Psoas muscle (tissue), 8 donors: ENCODE results near the gene TSHZ2. TPM values are rescaled to one million over a fixed set of nuclear protein-coding genes. Genes with fewer than 3 reads are reported as not detected.

Experiments used
- ATAC-seq, 4 donors: fragments of 200-7000 bp; cut with Tn5 transposase; one replicate each; pipeline ENCODE4 v1.9.1; 2020; ENCODE audit warnings: moderate library complexity in 3 of 4, mild to moderate bottlenecking in 2 of 4
- DNase-seq, 2 donors: peaks; one replicate each; pipeline ENCODE4 v3.0.0-alpha.2; 2020
- H3K27ac ChIP-seq: fragments of 200-600 bp; one replicate; pipeline ENCODE4 v1.8.0; 2022
- H3K27me3 ChIP-seq, 3 donors: fragments of 200-600 bp in 1 of 3; one replicate each; pipeline versions ENCODE4 v1.6.1 to v1.8.0; 2013 to 2022; ENCODE audit warnings: low read length in 2 of 3, mild to moderate bottlenecking in 2 of 3, moderate library complexity in 1 of 3; ENCODE audit not compliant: insufficient read depth in 3 of 3
- H3K36me3 ChIP-seq, 2 donors: fragments of 200-600 bp in 1 of 2; one replicate each; pipeline versions ENCODE4 v1.6.1 to v1.8.0; 2013 to 2022; ENCODE audit warnings: low read depth in 1 of 2, mild to moderate bottlenecking in 1 of 2, moderate library complexity in 1 of 2; ENCODE audit not compliant: insufficient read depth in 1 of 2
- H3K4me1 ChIP-seq: fragments of 200-600 bp; one replicate; pipeline ENCODE4 v1.8.0; 2022
- H3K4me3 ChIP-seq: fragments of 200-600 bp; one replicate; pipeline ENCODE4 v1.8.0; 2022; ENCODE audit warnings: mild to moderate bottlenecking
- H3K9me3 ChIP-seq: fragments of 200-600 bp; one replicate; pipeline ENCODE4 v1.8.0; 2022
- CTCF ChIP-seq: fragments of 200-600 bp; IDR thresholded peaks from one replicate; pipeline ENCODE4 v1.8.0; 2022; ENCODE audit warnings: antibody characterized with exemption
- WGBS, 3 donors: extraction: QIAGEN DNeasy Blood & Tissue Kit; methylation state at CpG; one replicate each; pipeline versions ENCODE4 v1.1.6 to v1.1.7; 2013; 5-methylcytosine and 5-hydroxymethylcytosine counted together
- intact Hi-C, 2 donors: fragments of 100-400 bp; cut with DNase I; formaldehyde crosslinking; loops; one replicate each; pipeline versions ENCODE4 v1.11.0 to v1.14.2; 2022
- polyA plus RNA-seq, 3 donors: library from polyadenylated mRNA; stranded (reverse); fragments of 200-250 nt; gene quantifications; one replicate each; pipeline ENCODE4 v1.2.3, GENCODE V29; 2013
- total RNA-seq, 4 donors: library from RNA; stranded (reverse); fragmentation: NEBNext Ultra II Directional in 2 of 4; extraction: Animal tissue kit (Norgen Biotek cat#: 25700) in 2 of 4; gene quantifications; one replicate each; pipeline versions ENCODE4 v1.2.1 to v1.2.4, GENCODE V29; 2021 to 2023
- donor health status: healthy with polysubstance abuse.
- donor health status: DM: no; HTN: no; CAD: no; lungs with moderate emphysema.
- donor health status: Bipolar disorder and iron deficiency.
- donor health status: healthy.
- donor health status: DM: yes; HTN: yes; CAD: no.
- donor health status: DM: no; HTN: no; CAD: no.
- donor health status: DM: no; HTN: no; CAD: no.
- donor health status: DM: yes; HTN: yes; CAD: no.

TSHZ2 gene
- total and polyA plus RNA-seq, 7 donors = 0.39 to 7.5 (median 1.9) TPM

- Histone ChIP-seq H3K27me3 (no peaks in the 10 kb centered on the region), H3K27ac (no peak overlapping the region), H3K4me3 (no peak overlapping the region), H3K4me1 (no peaks in the 10 kb centered on the region), H3K36me3 (no peaks in the 10 kb centered on the region), H3K9me3 (no peaks in the 10 kb centered on the region)
- ATAC-seq = peak in 1 of 4 donors; percentile 30
- no peak for TF ChIP-seq CTCF
- 43 to 53% (median 46%) methylated on average over 10 of the region's 10 CpGs for WGBS, 3 donors
- intact Hi-C loops = no loop called here
- no peak for DNase-seq
Observed at GRCh38 chr20:53003420-53004154, 31.4 kb downstream of the TSHZ2 start.

- no peak for TF ChIP-seq CTCF
- intact Hi-C loops = no loop called here
- Histone ChIP-seq H3K9me3 (no peaks in the 10 kb centered on the region), H3K36me3 (no peaks in the 10 kb centered on the region), H3K27me3 (no peaks in the 10 kb centered on the region), H3K4me3 (no peak overlapping the region), H3K4me1 (no peaks in the 10 kb centered on the region), H3K27ac (no peak overlapping the region)
- WGBS, 3 donors = 55 to 65% (median 61%) methylated on average over 9 of the region's 9 CpGs
- ATAC-seq = no peak
- no peak for DNase-seq
Observed at GRCh38 chr20:53004267-53004813, 32.2 kb downstream of the TSHZ2 start.

GRCh38 chr20:53009979-53010735 is 38.0 kb downstream of the TSHZ2 start:
- no peak for TF ChIP-seq CTCF
- Histone ChIP-seq H3K27me3 (no peaks in the 10 kb centered on the region), H3K36me3 (no peaks in the 10 kb centered on the region), H3K4me1 (no peaks in the 10 kb centered on the region), H3K27ac (no peak overlapping the region), H3K9me3 (peaks cover 4% of the 10 kb centered on the region), H3K4me3 (no peak overlapping the region)
- intact Hi-C loops = no loop called here
- ATAC-seq = no peak
- no peak for DNase-seq
- 75 to 85% (median 78%) methylated on average over 5 of the region's 5 CpGs for WGBS, 3 donors

GRCh38 chr20:53011640-53012039 is 39.5 kb downstream of the TSHZ2 start:
- 46 to 66% (median 55%) methylated on average over 2 of the region's 2 CpGs for WGBS, 3 donors
- H3K36me3 ChIP-seq = no peaks in the 10 kb centered on the region
- H3K27ac ChIP-seq = no peak overlapping the region
- no peak for TF ChIP-seq CTCF
- peaks cover 4% of the 10 kb centered on the region for H3K9me3 ChIP-seq
- intact Hi-C loops = no loop called here
- ATAC-seq = no peak
- no peak overlapping the region for H3K4me3 ChIP-seq
- H3K27me3 ChIP-seq = no peaks in the 10 kb centered on the region
- no peak for DNase-seq
- H3K4me1 ChIP-seq = no peaks in the 10 kb centered on the region
